CD8-positive, alpha-beta memory T cell (primary cell): ENCODE measurements around the gene EEF1G. TPM values are rescaled to one million over a fixed set of nuclear protein-coding genes. Genes with fewer than 3 reads are reported as not detected.
"Not testable (repeated sequence)": the region's sequence is repeated elsewhere in the genome, so short reads cannot be mapped to it uniquely, and the experiment has no call there.

Experiments
- CTCF ChIA-PET: fragments of 350-600 bp; sonication (Branson Sonifier 250); formaldehyde crosslinking; loops from one replicate; lab custom pipeline; 2021; ENCODE audit warnings: antibody characterized with exemption; lab: Charles Lee
- POLR2A ChIA-PET: fragments of 350-600 bp; sonication (Branson Sonifier 250); formaldehyde crosslinking; loops from one replicate; lab custom pipeline; 2021; ENCODE audit warnings: antibody characterized with exemption; lab: Charles Lee
- DNase-seq, 5 donors: peaks; one replicate each; pipeline versions ENCODE4 v3.0.0 to v3.0.0-alpha.2; 2020 to 2022; ENCODE audit warnings: mixed read lengths in 1 of 5
- H3K27ac ChIP-seq: one replicate; pipeline ENCODE4 v1.7.0; 2013; ENCODE audit warnings: low read depth, mild to moderate bottlenecking, low read length, moderate library complexity
- H3K27me3 ChIP-seq: 2 replicates; pipeline ENCODE4 v1.7.0; 2013; ENCODE audit warnings: low read length, mild to moderate bottlenecking; ENCODE audit not compliant: insufficient read depth, poor library complexity, severe bottlenecking
- H3K36me3 ChIP-seq: 2 replicates; pipeline ENCODE4 v1.7.0; 2013; ENCODE audit warnings: mild to moderate bottlenecking, low read length, moderate library complexity; ENCODE audit not compliant: insufficient read depth
- H3K4me1 ChIP-seq: 2 replicates; pipeline ENCODE4 v1.7.0; 2013; ENCODE audit warnings: mild to moderate bottlenecking, low read length, moderate library complexity; ENCODE audit not compliant: insufficient read depth
- H3K4me3 ChIP-seq: 2 replicates; pipeline ENCODE4 v1.7.0; 2013; ENCODE audit warnings: mild to moderate bottlenecking, low read length
- H3K9me3 ChIP-seq: 2 replicates; pipeline ENCODE4 v1.7.0; 2013; ENCODE audit warnings: mild to moderate bottlenecking, low read length
- H3K27ac Mint-ChIP-seq, 8 donors: one replicate each; pipeline ENCODE4 v1.8.0; 2020 to 2021; ENCODE audit warnings: mixed read lengths in 8 of 8, mild to moderate bottlenecking in 6 of 8, inconsistent platforms in 3 of 8, moderate library complexity in 3 of 8
- H3K27me3 Mint-ChIP-seq, 2 donors: one replicate each; pipeline ENCODE4 v1.8.0; 2020 to 2021; ENCODE audit warnings: mixed read lengths in 2 of 2, mild to moderate bottlenecking in 1 of 2, moderate library complexity in 1 of 2
- H3K36me3 Mint-ChIP-seq, 3 donors: one replicate each; pipeline ENCODE4 v1.8.0; 2020 to 2021; ENCODE audit warnings: mixed read lengths in 3 of 3, inconsistent platforms in 1 of 3, mild to moderate bottlenecking in 1 of 3
- H3K4me1 Mint-ChIP-seq, 3 donors: one replicate each; pipeline ENCODE4 v1.8.0; 2020 to 2021; ENCODE audit warnings: mixed read lengths in 3 of 3, inconsistent platforms in 1 of 3, mild to moderate bottlenecking in 1 of 3
- H3K4me3 Mint-ChIP-seq, 7 donors: one replicate each; pipeline ENCODE4 v1.8.0; 2020 to 2021; ENCODE audit warnings: mixed read lengths in 7 of 7, mild to moderate bottlenecking in 6 of 7, moderate library complexity in 4 of 7, inconsistent platforms in 2 of 7
- H3K9me3 Mint-ChIP-seq, 5 donors: one replicate each; pipeline ENCODE4 v1.8.0; 2020 to 2022; ENCODE audit warnings: mixed read lengths in 5 of 5, mild to moderate bottlenecking in 3 of 5, moderate library complexity in 2 of 5, inconsistent platforms in 1 of 5
- polyA plus RNA-seq: library from polyadenylated mRNA; unstranded; fragments of 300-500 nt; fragmentation: Illumina TruSeq; gene quantifications from one replicate; pipeline ENCODE4 v1.2.3, GENCODE V29; 2021
- total RNA-seq, 2 experiments: library from RNA; stranded (reverse); gene quantifications; one replicate each; pipeline ENCODE4 v1.2.3, GENCODE V29; 2021

Gene EEF1G
- total and polyA plus RNA-seq, 3 experiments from 2014 or later, result 1,157 to 1,846 (median 1,800) TPM

GRCh38 chr11:62585356-62585755, 11.7 kb upstream of the EEF1G start:
- H3K27ac ChIP-seq, H3K4me3 Mint-ChIP-seq, H3K9me3 ChIP-seq, POLR2A ChIA-PET, DNase-seq, H3K27me3 ChIP-seq, H3K9me3 Mint-ChIP-seq, H3K27ac Mint-ChIP-seq, H3K27me3 Mint-ChIP-seq, H3K4me3 ChIP-seq: not testable (repeated sequence)
- peaks cover 14% of the 10 kb centered on the region for H3K4me1 ChIP-seq
- Mint-ChIP-seq H3K4me1 (peaks cover 6 to 29% (median 6%) of the 10 kb centered on the region in 3 donors), H3K36me3 (peaks cover 0 to 53% (median 7%) of the 10 kb centered on the region in 3 donors)
- peaks cover 42% of the 10 kb centered on the region for H3K36me3 ChIP-seq
- CTCF ChIA-PET, result interaction anchor here (1.2 kb wide), 1 partner anchor 12 kb away, joined by 3 read pairs; the partner anchor contains the start of gene EEF1G

- H3K36me3 Mint-ChIP-seq, result peaks cover 0 to 54% (median 9%) of the 10 kb centered on the region in 3 donors
- H3K4me1 ChIP-seq, H3K4me3 Mint-ChIP-seq, H3K9me3 ChIP-seq, H3K9me3 Mint-ChIP-seq, H3K27ac ChIP-seq, POLR2A ChIA-PET, H3K4me1 Mint-ChIP-seq, CTCF ChIA-PET, H3K4me3 ChIP-seq, DNase-seq, H3K27me3 ChIP-seq, H3K27ac Mint-ChIP-seq, H3K27me3 Mint-ChIP-seq: not testable (repeated sequence)
- peaks cover 39% of the 10 kb centered on the region for H3K36me3 ChIP-seq
Measured at GRCh38 chr11:62581735-62582134, 8.0 kb upstream of the EEF1G start.

GRCh38 chr11:62580959-62581715, 7.4 kb upstream of the EEF1G start:
- Mint-ChIP-seq H3K4me1 (peaks cover 0 to 7% (median 6%) of the 10 kb centered on the region in 3 donors), H3K27ac (peak overlapping the region in 3 of 8 donors; percentile 30 to 64 (median 53)), H3K9me3 (no peaks in the 10 kb centered on the region), H3K4me3 (no peak overlapping the region), H3K27me3 (no peaks in the 10 kb centered on the region), H3K36me3 (peaks cover 0 to 57% (median 7%) of the 10 kb centered on the region in 3 donors)
- DNase-seq, result no peak
- POLR2A ChIA-PET, result interaction anchor here (0.7 kb wide), 1 partner anchor 127 kb away, joined by 4 read pairs; no protein-coding TSS in a partner anchor
- H3K27me3 ChIP-seq, result no peaks in the 10 kb centered on the region
- no peaks in the 10 kb centered on the region for H3K9me3 ChIP-seq
- no peak overlapping the region for H3K4me3 ChIP-seq
- no peaks in the 10 kb centered on the region for H3K4me1 ChIP-seq
- peaks cover 41% of the 10 kb centered on the region for H3K36me3 ChIP-seq
- no peak overlapping the region for H3K27ac ChIP-seq
- CTCF ChIA-PET, result interaction anchor here (1.0 kb wide), 1 partner anchor 38 kb away, joined by 3 read pairs; no protein-coding TSS in a partner anchor

GRCh38 chr11:62579252-62579651, 5.6 kb upstream of the EEF1G start:
- Histone ChIP-seq H3K27me3 (no peaks in the 10 kb centered on the region), H3K36me3 (peaks cover 38% of the 10 kb centered on the region), H3K4me3 (no peak overlapping the region), H3K4me1 (peaks cover 8% of the 10 kb centered on the region), H3K9me3 (no peaks in the 10 kb centered on the region), H3K27ac (no peak overlapping the region)
- no peaks in the 10 kb centered on the region for H3K9me3 Mint-ChIP-seq
- H3K27me3 Mint-ChIP-seq, result no peaks in the 10 kb centered on the region
- H3K36me3 Mint-ChIP-seq, result peaks cover 0 to 62% (median 6%) of the 10 kb centered on the region in 3 donors
- H3K4me3 Mint-ChIP-seq, result no peak overlapping the region
- H3K4me1 Mint-ChIP-seq, result peaks cover 6 to 16% (median 12%) of the 10 kb centered on the region in 3 donors
- no peak overlapping the region for H3K27ac Mint-ChIP-seq
- DNase-seq, result no peak
- POLR2A ChIA-PET, result no interaction called here
- CTCF ChIA-PET, result no interaction called here

GRCh38 chr11:62578541-62578940, 4.8 kb upstream of the EEF1G start:
- peaks cover 36% of the 10 kb centered on the region for H3K36me3 ChIP-seq
- CTCF ChIA-PET, result no interaction called here
- DNase-seq, result peak in 1 of 5 donors; percentile 38

GRCh38 chr11:62577046-62577714, 3.5 kb upstream of the EEF1G start:
- ChIA-PET CTCF (no interaction called here), POLR2A (no interaction called here)
- H3K27me3 ChIP-seq, result no peaks in the 10 kb centered on the region
- Mint-ChIP-seq H3K27me3 (no peaks in the 10 kb centered on the region), H3K4me3 (peak overlapping the region in 1 of 7 donors; percentile 9), H3K9me3 (no peaks in the 10 kb centered on the region), H3K4me1 (peaks cover 27 to 32% (median 31%) of the 10 kb centered on the region in 3 donors), H3K27ac (peak overlapping the region in 1 of 8 donors; percentile 29), H3K36me3 (peaks cover 0 to 73% (median 8%) of the 10 kb centered on the region in 3 donors)
- H3K36me3 ChIP-seq, result peaks cover 28% of the 10 kb centered on the region
- H3K4me1 ChIP-seq, result peaks cover 15% of the 10 kb centered on the region
- no peaks in the 10 kb centered on the region for H3K9me3 ChIP-seq
- peak in 1 of 5 donors; percentile 25 for DNase-seq
- H3K27ac ChIP-seq, result no peak overlapping the region
- no peak overlapping the region for H3K4me3 ChIP-seq

More at GRCh38 chr11:62578541-62578940, 4.8 kb upstream of the EEF1G start:
- Histone ChIP-seq H3K4me3 (no peak overlapping the region), H3K27ac (no peak overlapping the region), H3K4me1 (peaks cover 8% of the 10 kb centered on the region), H3K27me3 (no peaks in the 10 kb centered on the region), H3K9me3 (no peaks in the 10 kb centered on the region)
- Mint-ChIP-seq H3K27me3 (no peaks in the 10 kb centered on the region), H3K4me1 (peaks cover 13 to 19% (median 19%) of the 10 kb centered on the region in 3 donors), H3K9me3 (no peaks in the 10 kb centered on the region), H3K4me3 (no peak overlapping the region), H3K36me3 (peaks cover 0 to 65% (median 6%) of the 10 kb centered on the region in 3 donors), H3K27ac (peak overlapping the region in 1 of 8 donors; percentile 61)
- POLR2A ChIA-PET, result no interaction called here

- Mint-ChIP-seq H3K4me3 (peak overlapping the region in 6 of 7 donors; percentile 50 to 95 (median 72)), H3K9me3 (no peaks in the 10 kb centered on the region), H3K27ac (peak overlapping the region in 4 of 8 donors; percentile 42 to 90 (median 86)), H3K4me1 (peaks cover 40 to 44% (median 40%) of the 10 kb centered on the region in 3 donors), H3K36me3 (peaks cover 8 to 77% (median 13%) of the 10 kb centered on the region in 3 donors), H3K27me3 (no peaks in the 10 kb centered on the region)
- no peak overlapping the region for H3K4me3 ChIP-seq
- no peaks in the 10 kb centered on the region for H3K27me3 ChIP-seq
- ChIA-PET CTCF (interaction anchor here (1.6 to 2.8 kb wide), 2 partner anchors 16 to 118 kb away, joined by 3 to 17 read pairs; partner anchors contain the start of gene TUT1), POLR2A (interaction anchor here (0.9 to 2.3 kb wide), 3 partner anchors 20 to 89 kb away, joined by 4 to 20 read pairs (median 4); partner anchors contain the start of genes C11orf98, CSKMT and GANAB)
- peak in 1 of 5 donors; percentile 43 for DNase-seq
- peaks cover 24% of the 10 kb centered on the region for H3K4me1 ChIP-seq
- H3K36me3 ChIP-seq, result peaks cover 29% of the 10 kb centered on the region
- no peak overlapping the region for H3K27ac ChIP-seq
- no peaks in the 10 kb centered on the region for H3K9me3 ChIP-seq
Measured at GRCh38 chr11:62575837-62576236, 2.1 kb upstream of the EEF1G start.
